BLaER1 (cell line): Measurements from ENCODE around the gene CITED4.

Experiments
- H3K27ac ChIP-seq: shearing (Covaris generic); formaldehyde crosslinking; 2 replicates; pipeline ENCODE4 v1.8.1; 2022
- H3K27me3 ChIP-seq: shearing (Covaris generic); formaldehyde crosslinking; 2 replicates; pipeline ENCODE4 v1.8.1; 2022
- H3K36me3 ChIP-seq: shearing (Covaris generic); formaldehyde crosslinking; 2 replicates; pipeline ENCODE4 v1.8.1; 2022
- H3K4me1 ChIP-seq: shearing (Covaris generic); formaldehyde crosslinking; 2 replicates; pipeline ENCODE4 v1.8.1; 2022
- H3K4me2 ChIP-seq: shearing (Covaris generic); formaldehyde crosslinking; 2 replicates; pipeline ENCODE4 v1.8.1; 2022
- H3K4me3 ChIP-seq: shearing (Covaris generic); formaldehyde crosslinking; 2 replicates; pipeline ENCODE4 v1.8.1; 2022
- H3K9ac ChIP-seq: shearing (Covaris generic); formaldehyde crosslinking; 2 replicates; pipeline ENCODE4 v1.8.1; 2022
- H3K9me3 ChIP-seq: shearing (Covaris generic); formaldehyde crosslinking; 2 replicates; pipeline ENCODE4 v1.8.1; 2022
- H4K20me1 ChIP-seq: shearing (Covaris generic); formaldehyde crosslinking; 2 replicates; pipeline ENCODE4 v1.8.1; 2022
- Cebpa-rat ChIP-seq: shearing (Covaris generic); IDR thresholded peaks from 2 replicates; pipeline ENCODE4 v1.8.1; 2022

CITED4 gene

GRCh38 chr1:40856656-40857302 lies 5.4 kb downstream of the CITED4 start:
- Histone ChIP-seq H3K4me2 (no peak overlapping the region), H3K9ac (no peak overlapping the region), H3K4me3 (no peak overlapping the region), H3K27ac (no peak overlapping the region), H3K9me3 (no peaks in the 10 kb centered on the region), H3K4me1 (peaks cover 25% of the 10 kb centered on the region), H4K20me1 (peaks cover 9% of the 10 kb centered on the region; the same call in 1 of the 2 replicates), H3K36me3 (no peaks in the 10 kb centered on the region), H3K27me3 (peaks cover 7% of the 10 kb centered on the region; the same call in 1 of the 2 replicates)
- TF ChIP-seq Cebpa-rat: no peak

- TF ChIP-seq Cebpa-rat: no peak
- H3K27me3 ChIP-seq: peaks cover under 1% of the 10 kb centered on the region; the same call in 1 of the 2 replicates
- no peak overlapping the region for H3K9ac ChIP-seq
- no peak overlapping the region for H3K4me3 ChIP-seq
- H4K20me1 ChIP-seq: peaks cover 6% of the 10 kb centered on the region; the same call in 1 of the 2 replicates
- H3K36me3 ChIP-seq: no peaks in the 10 kb centered on the region
- H3K9me3 ChIP-seq: no peaks in the 10 kb centered on the region
- peaks cover 22% of the 10 kb centered on the region for H3K4me1 ChIP-seq
- H3K27ac ChIP-seq: no peak overlapping the region
- no peak overlapping the region for H3K4me2 ChIP-seq
Measured at GRCh38 chr1:40856116-40856515, 6.0 kb downstream of the CITED4 start.

- no peak for TF ChIP-seq Cebpa-rat
- Histone ChIP-seq H3K27me3 (no peaks in the 10 kb centered on the region), H3K9ac (no peak overlapping the region), H3K27ac (no peak overlapping the region), H3K4me3 (no peak overlapping the region), H3K36me3 (no peaks in the 10 kb centered on the region), H3K9me3 (no peaks in the 10 kb centered on the region), H3K4me1 (peaks cover 16% of the 10 kb centered on the region), H4K20me1 (peaks cover 2% of the 10 kb centered on the region; the same call in 1 of the 2 replicates), H3K4me2 (no peak overlapping the region)
Measured at GRCh38 chr1:40855513-40855912, 6.7 kb downstream of the CITED4 start.

- no peak overlapping the region for H3K27ac ChIP-seq
- H3K27me3 ChIP-seq: no peaks in the 10 kb centered on the region
- no peak for TF ChIP-seq Cebpa-rat
- H3K9me3 ChIP-seq: no peaks in the 10 kb centered on the region
- no peak overlapping the region for H3K4me2 ChIP-seq
- no peak overlapping the region for H3K4me3 ChIP-seq
- H4K20me1 ChIP-seq: no peaks in the 10 kb centered on the region
- H3K9ac ChIP-seq: no peak overlapping the region
- H3K4me1 ChIP-seq: peaks cover 11% of the 10 kb centered on the region
- H3K36me3 ChIP-seq: no peaks in the 10 kb centered on the region
Measured at GRCh38 chr1:40853885-40854170, 8.3 kb downstream of the CITED4 start.

- TF ChIP-seq Cebpa-rat: no peak
- Histone ChIP-seq H3K27ac (no peak overlapping the region), H3K4me1 (peaks cover 17% of the 10 kb centered on the region), H3K4me2 (no peak overlapping the region), H4K20me1 (no peaks in the 10 kb centered on the region), H3K36me3 (no peaks in the 10 kb centered on the region), H3K9ac (no peak overlapping the region), H3K4me3 (no peak overlapping the region), H3K9me3 (no peaks in the 10 kb centered on the region), H3K27me3 (no peaks in the 10 kb centered on the region)
Measured at GRCh38 chr1:40853113-40853884, 8.9 kb downstream of the CITED4 start.

GRCh38 chr1:40851643-40852042 lies 10.5 kb downstream of the CITED4 start:
- H3K27ac ChIP-seq: no peak overlapping the region
- no peaks in the 10 kb centered on the region for H3K27me3 ChIP-seq
- H4K20me1 ChIP-seq: no peaks in the 10 kb centered on the region
- no peak for TF ChIP-seq Cebpa-rat
- no peak overlapping the region for H3K9ac ChIP-seq
- no peak overlapping the region for H3K4me3 ChIP-seq
- H3K36me3 ChIP-seq: no peaks in the 10 kb centered on the region
- H3K4me1 ChIP-seq: peaks cover 31% of the 10 kb centered on the region
- no peaks in the 10 kb centered on the region for H3K9me3 ChIP-seq
- H3K4me2 ChIP-seq: no peak overlapping the region

GRCh38 chr1:40849801-40850592 lies 12.2 kb downstream of the CITED4 start:
- no peak overlapping the region for H3K4me3 ChIP-seq
- H3K27me3 ChIP-seq: no peaks in the 10 kb centered on the region
- no peaks in the 10 kb centered on the region for H3K36me3 ChIP-seq
- H3K9me3 ChIP-seq: no peaks in the 10 kb centered on the region
- TF ChIP-seq Cebpa-rat: no peak
- H3K27ac ChIP-seq: no peak overlapping the region
- H3K4me1 ChIP-seq: peaks cover 42% of the 10 kb centered on the region
- no peak overlapping the region; the same call in 1 of the 2 replicates for H3K9ac ChIP-seq
- peak overlapping the region; percentile 60 for H3K4me2 ChIP-seq
- H4K20me1 ChIP-seq: no peaks in the 10 kb centered on the region

GRCh38 chr1:40848530-40849189 lies 13.5 kb downstream of the CITED4 start:
- Histone ChIP-seq H4K20me1 (no peaks in the 10 kb centered on the region), H3K4me2 (peak overlapping the region; percentile 60), H3K27ac (no peak overlapping the region), H3K9ac (no peak overlapping the region), H3K4me1 (peaks cover 56% of the 10 kb centered on the region), H3K9me3 (no peaks in the 10 kb centered on the region), H3K4me3 (no peak overlapping the region), H3K36me3 (no peaks in the 10 kb centered on the region), H3K27me3 (no peaks in the 10 kb centered on the region)
- TF ChIP-seq Cebpa-rat: no peak

GRCh38 chr1:40847023-40847745 lies 15.0 kb downstream of the CITED4 start:
- TF ChIP-seq Cebpa-rat: no peak
- no peaks in the 10 kb centered on the region for H4K20me1 ChIP-seq
- H3K4me3 ChIP-seq: no peak overlapping the region
- H3K4me2 ChIP-seq: peak overlapping the region; percentile 27
- H3K4me1 ChIP-seq: peaks cover 70% of the 10 kb centered on the region
- no peaks in the 10 kb centered on the region for H3K36me3 ChIP-seq
- no peak overlapping the region; the same call in 1 of the 2 replicates for H3K9ac ChIP-seq
- no peaks in the 10 kb centered on the region for H3K9me3 ChIP-seq
- no peak overlapping the region for H3K27ac ChIP-seq
- H3K27me3 ChIP-seq: no peaks in the 10 kb centered on the region
